SK-N-SH (cell line): Measurements from ENCODE around the gene CCDC191. TPM values are rescaled to one million over a fixed set of nuclear protein-coding genes. Genes with fewer than 3 reads are reported as not detected.

Source experiments
- CTCF ChIA-PET: fragments of 300-600, 350-600 bp; formaldehyde crosslinking; extraction: SDS; loops from one replicate; lab custom pipeline; 2021; lab: Yijun Ruan, JAX
- POLR2A ChIA-PET: fragments of 350-600 bp; sonication (Branson Sonifier 250); formaldehyde crosslinking; extraction: SDS; loops from one replicate; lab custom pipeline; 2020; ENCODE audit warnings: antibody characterized with exemption, inconsistent platforms; lab: Yijun Ruan, JAX
- DNase-seq: peaks from one replicate; pipeline ENCODE4 v3.0.0; 2012
- H2AFZ ChIP-seq: fragments of 200-600 bp; sonication (generic); 2 replicates; pipeline ENCODE4 v1.8.1; 2016; ENCODE audit warnings: antibody characterized with exemption, mild to moderate bottlenecking, low read depth
- H3F3A ChIP-seq: fragments of 200-600 bp; sonication (generic); replicated peaks from 2 replicates; pipeline ENCODE3; 2016; ENCODE audit warnings: antibody characterized with exemption, mild to moderate bottlenecking; ENCODE audit not compliant: insufficient read depth
- H3K27ac ChIP-seq, 2 experiments: fragments of 200-500 bp in 1 of 2; fragments of 200-600 bp in 1 of 2; sonication (Bioruptor generic) in 1 of 2; sonication (generic), shearing (Covaris generic) in 1 of 2; 2 replicates each; pipeline versions ENCODE4 v1.5.1 to v1.6.1; 2014 to 2016; ENCODE audit warnings: low read depth in 2 of 2, inconsistent platforms in 1 of 2, low read length in 1 of 2, mild to moderate bottlenecking in 1 of 2, mixed read lengths in 1 of 2
- H3K27me3 ChIP-seq: fragments of 200-600 bp; sonication (generic), shearing (Covaris generic); 2 replicates; pipeline ENCODE4 v1.6.1; 2016; ENCODE audit warnings: mixed run types; ENCODE audit not compliant: insufficient read depth
- H3K36me3 ChIP-seq, 2 experiments: fragments of 200-500 bp in 1 of 2; fragments of 200-600 bp in 1 of 2; sonication (Bioruptor generic) in 1 of 2; sonication (generic) in 1 of 2; replicated peaks in 1 of 2; 2 replicates each; pipeline versions ENCODE3 to v1.5.1; 2014 to 2016; ENCODE audit warnings: low read length in 1 of 2, mild to moderate bottlenecking in 1 of 2; ENCODE audit not compliant: insufficient read depth in 2 of 2, control insufficient read depth in 1 of 2
- H3K4me1 ChIP-seq, 2 experiments: fragments of 200-500 bp in 1 of 2; fragments of 200-600 bp in 1 of 2; sonication (Bioruptor generic) in 1 of 2; sonication (generic), shearing (Covaris generic) in 1 of 2; 2 replicates each; pipeline versions ENCODE4 v1.5.1 to v1.6.1; 2014 to 2016; ENCODE audit warnings: low read depth in 1 of 2, low read length in 1 of 2, mixed run types in 1 of 2; ENCODE audit not compliant: insufficient read depth in 2 of 2, control insufficient read depth in 1 of 2
- H3K4me2 ChIP-seq: fragments of 200-600 bp; sonication (generic), shearing (Covaris generic); 2 replicates; pipeline ENCODE4 v1.6.1; 2017; ENCODE audit warnings: mixed run types
- H3K4me3 ChIP-seq, 2 experiments: fragments of 200-500 bp in 1 of 2; fragments of 200-600 bp in 1 of 2; sonication (Bioruptor generic) in 1 of 2; sonication (generic), shearing (Covaris generic) in 1 of 2; 2 replicates each; pipeline versions ENCODE4 v1.5.1 to v1.8.1; 2014 to 2016; ENCODE audit warnings: low read depth in 2 of 2, inconsistent platforms in 1 of 2, low read length in 1 of 2, mild to moderate bottlenecking in 1 of 2, mixed read lengths in 1 of 2, moderate library complexity in 1 of 2
- H3K79me2 ChIP-seq: fragments of 200-600 bp; sonication (generic); 2 replicates; pipeline ENCODE4 v1.8.1; 2017; ENCODE audit warnings: mild to moderate bottlenecking; ENCODE audit not compliant: insufficient read depth
- H3K9ac ChIP-seq: fragments of 200-600 bp; sonication (generic); 2 replicates; pipeline ENCODE4 v1.6.1; 2017; ENCODE audit warnings: mixed run types
- H3K9me2 ChIP-seq: fragments of 200-600 bp; sonication (generic); 2 replicates; pipeline ENCODE4 v1.6.1; 2017; ENCODE audit warnings: mixed run types
- H3K9me3 ChIP-seq: fragments of 200-600 bp; sonication (generic); 2 replicates; pipeline ENCODE4 v1.6.1; 2017; ENCODE audit warnings: mixed run types, mild to moderate bottlenecking, moderate library complexity
- H4K20me1 ChIP-seq: fragments of 200-600 bp; sonication (generic); 2 replicates; pipeline ENCODE4 v1.6.1; 2017; ENCODE audit warnings: mild to moderate bottlenecking, mixed run types; ENCODE audit not compliant: insufficient read depth
- EZH2phosphoT487 ChIP-seq: fragments of 200-600 bp; sonication (generic); IDR thresholded peaks from 2 replicates; pipeline ENCODE4 v1.6.1; 2017; ENCODE audit warnings: low read depth, mixed run types, mild to moderate bottlenecking, antibody characterized with exemption, moderate library complexity, borderline replicate concordance
- FOSL2 ChIP-seq: IDR thresholded peaks from 2 replicates; pipeline ENCODE4 v1.4.0; 2012; ENCODE audit warnings: low read depth, mild to moderate bottlenecking, moderate library complexity, borderline replicate concordance
- GATA2 ChIP-seq: sonication (generic); formaldehyde crosslinking; IDR thresholded peaks from 2 replicates; pipeline ENCODE4 v1.5.0; 2020; ENCODE audit warnings: mild to moderate bottlenecking, missing genetic modification reagents
- JUND ChIP-seq: IDR thresholded peaks from 2 replicates; pipeline ENCODE4 v1.4.0; 2012
- MXI1 ChIP-seq: IDR thresholded peaks from 2 replicates; pipeline ENCODE4 v1.6.1; 2012; ENCODE audit warnings: mild to moderate bottlenecking, low read depth, low read length, improper control_type of control experiment
- NFIC ChIP-seq: IDR thresholded peaks from 2 replicates; pipeline ENCODE4 v1.4.0; 2012; ENCODE audit warnings: borderline replicate concordance
- RFX5 ChIP-seq: IDR thresholded peaks from 2 replicates; pipeline ENCODE4 v1.6.1; 2012; ENCODE audit warnings: mild to moderate bottlenecking, improper control_type of control experiment, low read length
- SMC3 ChIP-seq: IDR thresholded peaks from 2 replicates; pipeline ENCODE4 v1.6.1; 2012; ENCODE audit warnings: low read depth, low read length, improper control_type of control experiment
- TAF1 ChIP-seq: IDR thresholded peaks from 2 replicates; pipeline ENCODE4 v1.6.1; 2012; ENCODE audit warnings: low read depth, mild to moderate bottlenecking, low read length, moderate library complexity, borderline replicate concordance
- TEAD4 ChIP-seq: IDR thresholded peaks from 2 replicates; pipeline ENCODE4 v1.4.0; 2012; ENCODE audit warnings: mild to moderate bottlenecking, borderline replicate concordance; ENCODE audit not compliant: insufficient read depth
- USF2 ChIP-seq: fragments of 150-350 bp; IDR thresholded peaks from 2 replicates; pipeline ENCODE4 v1.6.1; 2017; ENCODE audit warnings: antibody characterized with exemption, low read length, low read depth, borderline replicate concordance
- YY1 ChIP-seq: IDR thresholded peaks from 2 replicates; pipeline ENCODE4 v1.4.0; 2012; ENCODE audit warnings: low read depth, mild to moderate bottlenecking
- WGBS: methylation state at CpG from one replicate; pipeline ENCODE4 v1.1.6; 2017; ENCODE audit warnings: low lambda C conversion rate; 5-methylcytosine and 5-hydroxymethylcytosine counted together
- polyA plus RNA-seq, 3 experiments: library from polyadenylated mRNA; depleted of rRNA; stranded (reverse); fragments of >200 nt; gene quantifications; 2 replicates each; pipeline ENCODE4 v1.2.3, GENCODE V29; 2012

Gene CCDC191
- polyA plus RNA-seq, 1 of the 3 experiments (the other 2 are of a cell fraction): 3.1 TPM

DNA sequence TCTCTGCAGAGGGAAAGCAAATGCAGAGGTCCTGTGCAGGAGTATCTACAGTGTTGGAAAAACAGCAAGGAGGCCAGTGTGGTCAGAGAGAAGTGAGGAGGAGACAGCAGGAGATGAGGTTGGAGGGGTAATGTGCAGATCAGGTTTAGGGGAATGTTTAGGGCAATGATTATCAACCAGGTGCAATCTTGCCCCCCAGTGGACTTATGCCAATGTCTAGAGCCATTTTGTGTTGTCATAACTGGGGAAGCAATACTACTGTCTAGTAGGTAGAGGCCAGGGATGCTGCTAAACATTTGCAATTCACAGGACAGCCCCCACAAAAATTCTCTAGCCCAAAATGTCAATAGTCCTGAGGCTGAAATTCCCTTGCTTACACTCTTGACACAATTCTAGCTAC, 13.1 kb downstream of the CCDC191 start:
- Histone ChIP-seq H3K79me2 (no peaks in the 10 kb centered on the region), H4K20me1 (no peaks in the 10 kb centered on the region), H3K27me3 (no peaks in the 10 kb centered on the region), H3K9me3 (no peaks in the 10 kb centered on the region), H3K4me2 (no peak overlapping the region), H3K4me3 (no peak overlapping the region), H3K27ac (no peak overlapping the region), H3K4me1 (no peaks in the 10 kb centered on the region), H3K36me3 (peaks cover 5 to 7% of the 10 kb centered on the region in 2 experiments), H3K9ac (no peak overlapping the region), H3F3A (no peaks in the 10 kb centered on the region), H3K9me2 (no peaks in the 10 kb centered on the region), H2AFZ (no peak overlapping the region)
- TF ChIP-seq EZH2phosphoT487 (no peak), GATA2 (CRISPR knock-in tag) (no peak), MXI1 (no peak), NFIC (no peak), FOSL2 (no peak), YY1 (no peak), JUND (no peak), TAF1 (no peak), RFX5 (no peak)
- CTCF ChIA-PET: interaction anchor here (1.0 kb wide), 1 partner anchor 9 kb away, joined by 3 read pairs; no protein-coding TSS in a partner anchor
- no peak for DNase-seq
- POLR2A ChIA-PET: no interaction called here

GRCh38 chr3:114035896-114036295, 20.4 kb downstream of the CCDC191 start:
- no peaks in the 10 kb centered on the region for H3K79me2 ChIP-seq
- H3K27ac ChIP-seq: no peak overlapping the region
- H3K4me2 ChIP-seq: no peak overlapping the region
- DNase-seq: no peak
- peaks cover 15 to 35% of the 10 kb centered on the region in 2 experiments for H3K36me3 ChIP-seq
- WGBS: 91% methylated on average over 3 of the region's 3 CpGs
- TF ChIP-seq TAF1: no peak
- TF ChIP-seq TEAD4: no peak
- no peak for TF ChIP-seq USF2
- TF ChIP-seq SMC3: no peak
- peak overlapping the region; percentile 31; the same call in 1 of the 2 replicates for H2AFZ ChIP-seq
- ChIA-PET CTCF (no interaction called here), POLR2A (no interaction called here)
- H3K9me2 ChIP-seq: no peaks in the 10 kb centered on the region
- H3K4me1 ChIP-seq: no peaks in the 10 kb centered on the region
- peaks cover 4% of the 10 kb centered on the region for H3F3A ChIP-seq
- H3K9ac ChIP-seq: no peak overlapping the region
- H3K27me3 ChIP-seq: no peaks in the 10 kb centered on the region
- H3K4me3 ChIP-seq: no peak overlapping the region
- no peaks in the 10 kb centered on the region for H4K20me1 ChIP-seq
- no peaks in the 10 kb centered on the region for H3K9me3 ChIP-seq
